Effector CD8-positive, alpha-beta T cell (primary cell): ENCODE results near the gene ZNF664.

ENCODE experiments used
- DNase-seq: peaks from one replicate; lab custom pipeline; 2025; lab: John Stamatoyannopoulos, UW

The ZNF664 gene

GRCh38 chr12:124034297-124034696 lies 61.3 kb downstream of the ZNF664 start:
- no peak for DNase-seq

- DNase-seq, result no peak
Measured at GRCh38 chr12:124035163-124035562, 62.1 kb downstream of the ZNF664 start.

- no peak for DNase-seq
Measured at GRCh38 chr12:124036171-124036598, 63.2 kb downstream of the ZNF664 start.

GRCh38 chr12:124036657-124037109 lies 63.7 kb downstream of the ZNF664 start:
- peak; percentile 10 for DNase-seq

GRCh38 chr12:124037331-124037730 lies 64.3 kb downstream of the ZNF664 start:
- DNase-seq, result no peak

GRCh38 chr12:124039276-124039675 lies 66.3 kb downstream of the ZNF664 start:
- DNase-seq, result no peak

- DNase-seq, result no peak
Measured at GRCh38 chr12:124040291-124040690, 67.3 kb downstream of the ZNF664 start.

- no peak for DNase-seq
Measured at GRCh38 chr12:124040737-124041136, 67.7 kb downstream of the ZNF664 start.

GRCh38 chr12:124041907-124042306 lies 68.9 kb downstream of the ZNF664 start:
- no peak for DNase-seq

- no peak for DNase-seq
Measured at GRCh38 chr12:124044021-124044420, 71.0 kb downstream of the ZNF664 start.

GRCh38 chr12:124044809-124045321 lies 71.8 kb downstream of the ZNF664 start:
- no peak for DNase-seq

GRCh38 chr12:124045671-124046455 lies 72.8 kb downstream of the ZNF664 start:
- no peak for DNase-seq

GRCh38 chr12:124046456-124046740 lies 73.4 kb downstream of the ZNF664 start:
- no peak for DNase-seq

GRCh38 chr12:124047045-124047566 lies 74.1 kb downstream of the ZNF664 start:
- DNase-seq, result no peak

GRCh38 chr12:124049451-124050094 lies 76.6 kb downstream of the ZNF664 start:
- no peak for DNase-seq

GRCh38 chr12:124053851-124054250 lies 80.8 kb downstream of the ZNF664 start:
- no peak for DNase-seq

- DNase-seq, result no peak
Measured at GRCh38 chr12:124055066-124055465, 82.1 kb downstream of the ZNF664 start.

- no peak for DNase-seq
Measured at GRCh38 chr12:124057691-124058090, 84.7 kb downstream of the ZNF664 start.

GRCh38 chr12:124059752-124060151 lies 86.7 kb downstream of the ZNF664 start:
- DNase-seq, result no peak
